ENCODE measurements around the gene RAI14. TPM values are rescaled to one million over a fixed set of nuclear protein-coding genes. Genes with fewer than 3 reads are reported as not detected.

Gene RAI14
- total RNA-seq, 4 donors from 2014 or later = 1.1 to 3.6 (median 1.7) TPM

GRCh38 chr5:34728236-34728635 is 72.1 kb downstream of the RAI14 start:
- in situ Hi-C loops (cut with MboI; ENCODE audit: low sequenced_read_pairs in 4 of 4) (no loop called here), intact Hi-C loops (cut with DNase I; ENCODE audit: low total_unique reads) (no loop called here)
- Histone ChIP-seq H3K36me3 (no peaks in the 10 kb centered on the region), H3K27me3 (no peaks in the 10 kb centered on the region), H3K27ac (no peak overlapping the region), H3K4me1 (no peaks in the 10 kb centered on the region), H3K9me3 (no peaks in the 10 kb centered on the region), H3K4me3 (no peak overlapping the region)
- no peak for ATAC-seq
- TF ChIP-seq, protein P1, sequence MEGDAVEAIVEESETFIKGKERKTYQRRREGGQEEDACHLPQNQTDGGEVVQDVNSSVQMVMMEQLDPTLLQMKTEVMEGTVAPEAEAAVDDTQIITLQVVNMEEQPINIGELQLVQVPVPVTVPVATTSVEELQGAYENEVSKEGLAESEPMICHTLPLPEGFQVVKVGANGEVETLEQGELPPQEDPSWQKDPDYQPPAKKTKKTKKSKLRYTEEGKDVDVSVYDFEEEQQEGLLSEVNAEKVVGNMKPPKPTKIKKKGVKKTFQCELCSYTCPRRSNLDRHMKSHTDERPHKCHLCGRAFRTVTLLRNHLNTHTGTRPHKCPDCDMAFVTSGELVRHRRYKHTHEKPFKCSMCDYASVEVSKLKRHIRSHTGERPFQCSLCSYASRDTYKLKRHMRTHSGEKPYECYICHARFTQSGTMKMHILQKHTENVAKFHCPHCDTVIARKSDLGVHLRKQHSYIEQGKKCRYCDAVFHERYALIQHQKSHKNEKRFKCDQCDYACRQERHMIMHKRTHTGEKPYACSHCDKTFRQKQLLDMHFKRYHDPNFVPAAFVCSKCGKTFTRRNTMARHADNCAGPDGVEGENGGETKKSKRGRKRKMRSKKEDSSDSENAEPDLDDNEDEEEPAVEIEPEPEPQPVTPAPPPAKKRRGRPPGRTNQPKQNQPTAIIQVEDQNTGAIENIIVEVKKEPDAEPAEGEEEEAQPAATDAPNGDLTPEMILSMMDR (IDR thresholded peaks at IDR 0.05 in 4 of 5, conservative IDR thresholded peaks at IDR 0.05 in 1 of 5) = no peak
- no peak for TF ChIP-seq POLR2A (IDR thresholded peaks at IDR 0.05)
- no peak for DNase-seq

DNA sequence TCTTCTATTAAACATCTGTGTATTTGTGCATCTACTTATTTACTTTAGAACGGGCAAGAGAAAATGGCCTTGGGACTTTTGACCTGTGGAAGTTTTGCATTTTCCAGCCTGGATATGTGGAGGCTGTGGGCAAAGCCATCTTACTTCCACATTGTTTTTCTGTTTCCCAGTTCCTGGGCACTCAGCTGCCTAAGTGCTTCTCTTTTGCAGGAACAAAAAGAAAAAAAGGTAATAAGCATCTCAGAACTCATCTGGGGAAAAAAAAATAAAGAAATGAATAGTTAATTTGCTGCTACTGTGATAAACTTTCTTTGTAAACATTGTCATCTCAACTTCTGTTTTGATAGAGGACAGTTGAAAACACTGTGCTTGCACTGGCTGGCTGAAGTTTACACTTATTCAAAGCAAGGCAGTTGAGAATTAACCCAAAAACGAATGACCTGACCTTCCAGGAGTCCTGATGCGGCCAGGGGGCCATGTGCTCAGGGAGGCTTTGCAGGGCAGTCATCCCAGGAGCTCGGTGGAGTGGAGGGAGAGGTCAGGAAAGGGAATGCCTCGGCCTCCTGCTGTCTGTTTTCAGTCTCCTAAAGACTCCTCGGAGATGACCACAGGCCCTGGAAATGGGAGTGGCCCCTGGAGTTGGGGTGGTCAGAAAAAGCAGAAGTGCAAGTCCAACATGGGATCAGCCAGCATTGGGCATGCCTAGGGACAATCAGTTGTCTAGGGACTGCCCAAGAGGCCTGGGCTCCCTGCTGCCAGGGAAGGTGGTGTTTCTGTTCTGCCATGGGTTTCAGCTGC is 75.5 kb downstream of the RAI14 start:
- in situ Hi-C loops (cut with MboI; ENCODE audit: low sequenced_read_pairs in 4 of 4) = no loop called here
- ATAC-seq = no peak
- intact Hi-C loops (cut with DNase I; ENCODE audit: low total_unique reads) = no loop called here
- no peaks in the 10 kb centered on the region for H3K27me3 ChIP-seq
- H3K4me3 ChIP-seq = no peak overlapping the region
- DNase-seq = no peak
- H3K36me3 ChIP-seq = no peaks in the 10 kb centered on the region
- TF ChIP-seq POLR2A (IDR thresholded peaks at IDR 0.05) = no peak
- TF ChIP-seq, protein P1 (IDR thresholded peaks at IDR 0.05 in 4 of 5, conservative IDR thresholded peaks at IDR 0.05 in 1 of 5) = no peak
- no peaks in the 10 kb centered on the region for H3K4me1 ChIP-seq
- no peak overlapping the region for H3K27ac ChIP-seq
- H3K9me3 ChIP-seq = no peaks in the 10 kb centered on the region

DNA sequence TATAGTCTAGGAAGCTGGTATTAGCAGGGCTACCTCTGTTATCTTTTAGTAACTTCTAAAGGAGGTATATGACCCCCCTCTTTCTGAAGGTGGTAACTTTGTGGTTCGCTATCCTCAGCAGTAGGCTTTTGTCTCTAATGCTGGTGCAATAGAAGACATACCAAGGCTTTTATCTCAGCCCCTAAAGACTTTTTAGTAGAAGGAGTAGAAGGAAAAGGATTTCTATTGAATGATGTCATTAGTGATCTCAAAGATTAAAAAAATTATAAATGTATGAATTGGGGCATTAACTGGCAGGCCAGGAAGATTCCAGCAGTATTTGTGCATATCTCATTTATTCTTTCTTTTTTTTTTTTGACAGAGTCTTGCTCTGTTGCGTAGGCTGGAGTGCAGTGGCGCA is 78.2 kb downstream of the RAI14 start:
- no peak for DNase-seq
- in situ Hi-C loops (cut with MboI; ENCODE audit: low sequenced_read_pairs in 4 of 4) (no loop called here), intact Hi-C loops (cut with DNase I; ENCODE audit: low total_unique reads) (no loop called here)
- H3K9me3 ChIP-seq = no peaks in the 10 kb centered on the region
- no peaks in the 10 kb centered on the region for H3K27me3 ChIP-seq
- no peak overlapping the region for H3K27ac ChIP-seq
- H3K36me3 ChIP-seq = no peaks in the 10 kb centered on the region
- no peak overlapping the region for H3K4me3 ChIP-seq
- ATAC-seq = no peak
- H3K4me1 ChIP-seq = no peaks in the 10 kb centered on the region
- TF ChIP-seq, protein P1 (IDR thresholded peaks at IDR 0.05 in 4 of 5, conservative IDR thresholded peaks at IDR 0.05 in 1 of 5) = no peak
- TF ChIP-seq POLR2A (IDR thresholded peaks at IDR 0.05) = no peak

DNA sequence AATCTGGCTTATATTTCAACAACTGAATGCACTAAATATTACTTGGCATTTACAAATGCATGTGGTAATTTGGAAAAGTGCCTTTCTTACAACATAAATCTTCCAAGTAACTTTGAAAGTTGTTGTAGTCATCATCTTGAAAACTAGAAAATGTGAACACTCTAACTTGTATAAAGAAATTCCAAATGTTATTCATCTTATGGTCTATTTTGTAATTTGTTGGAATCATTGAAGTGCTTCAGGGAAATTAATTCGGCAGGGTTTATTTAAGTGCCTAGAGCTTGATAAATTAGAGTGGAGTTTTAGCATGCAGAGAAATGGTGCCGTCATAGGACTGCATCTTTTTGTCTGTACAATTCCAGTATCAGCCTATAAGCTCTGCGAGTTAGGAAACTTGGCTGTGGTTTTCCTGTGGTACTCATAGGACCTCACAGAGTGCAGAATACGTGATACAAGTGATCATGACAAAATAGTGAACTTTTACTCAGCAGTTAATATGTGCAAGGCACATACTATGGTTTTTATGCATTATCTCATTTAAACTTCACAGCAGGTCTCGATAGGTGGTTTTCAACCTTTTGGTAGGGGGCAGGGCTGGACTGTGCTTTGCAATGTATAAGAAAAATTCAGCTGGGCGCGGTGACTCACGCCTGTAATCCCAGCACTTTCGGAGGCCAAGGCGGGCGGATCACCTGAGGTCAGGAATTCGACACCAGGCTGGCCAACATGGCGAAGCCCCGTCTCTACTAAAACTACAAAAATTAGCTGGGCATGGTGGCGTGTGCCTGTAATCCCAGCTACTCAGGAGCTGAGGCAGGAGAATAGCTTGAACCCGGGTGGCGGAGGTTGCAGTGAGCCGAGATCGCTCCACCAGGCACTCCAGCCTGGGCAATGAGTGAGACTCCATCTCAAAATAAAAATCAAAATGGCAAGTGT is 79.6 kb downstream of the RAI14 start:
- no peaks in the 10 kb centered on the region for H3K4me1 ChIP-seq
- intact Hi-C loops (cut with DNase I; ENCODE audit: low total_unique reads) (no loop called here), in situ Hi-C loops (cut with MboI; ENCODE audit: low sequenced_read_pairs in 4 of 4) (no loop called here)
- H3K9me3 ChIP-seq = no peaks in the 10 kb centered on the region
- no peak for ATAC-seq
- no peaks in the 10 kb centered on the region for H3K36me3 ChIP-seq
- no peaks in the 10 kb centered on the region for H3K27me3 ChIP-seq
- TF ChIP-seq, protein P1 (IDR thresholded peaks at IDR 0.05 in 4 of 5, conservative IDR thresholded peaks at IDR 0.05 in 1 of 5) = no peak
- TF ChIP-seq POLR2A (IDR thresholded peaks at IDR 0.05) = no peak
- no peak for DNase-seq
- H3K4me3 ChIP-seq = no peak overlapping the region
- no peak overlapping the region for H3K27ac ChIP-seq
